Measurements from ENCODE around the gene UQCRH.

UQCRH gene

GRCh38 chr1:46295306-46295705, 8.2 kb upstream of the UQCRH start:
- no peaks in the 10 kb centered on the region for H3K9me3 ChIP-seq (ENCODE audit: control insufficient read depth, insufficient read depth, low read depth, low read length)
- no peak overlapping the region for H3K4me3 ChIP-seq (ENCODE audit: low read depth, low read length)
- H3K27ac ChIP-seq (ENCODE audit: extremely low read depth, low read depth, low read length) = no peak overlapping the region
- H3K4me1 ChIP-seq (ENCODE audit: control insufficient read depth, insufficient read depth, low read length) = no peaks in the 10 kb centered on the region
- ChIA-PET POLR2A (interaction anchor here (2.2 kb wide), 1 partner anchor 10 kb away, joined by 7 read pairs; no protein-coding TSS in a partner anchor), CTCF (interaction anchor here (1.3 kb wide), 1 partner anchor 53 kb away, joined by 3 read pairs; no protein-coding TSS in a partner anchor)
- TF ChIP-seq SETDB1 (IDR thresholded peaks at IDR 0.05; ENCODE audit: insufficient read length, low read length) = no peak
- no peak for TF ChIP-seq ZNF2 (tag by site-specific recombination; IDR thresholded peaks at IDR 0.05)
- TF ChIP-seq ZNF768 (tag by site-specific recombination; IDR thresholded peaks at IDR 0.05) = no peak
- H3K36me3 ChIP-seq (ENCODE audit: control insufficient read depth in 2 of 2, insufficient read depth in 1 of 2, low read length in 2 of 2) = peaks cover 30 to 74% of the 10 kb centered on the region in 2 experiments

GRCh38 chr1:46298387-46298786, 5.1 kb upstream of the UQCRH start:
- Histone ChIP-seq H3K9me3 (ENCODE audit: control insufficient read depth, insufficient read depth, low read depth, low read length) (no peaks in the 10 kb centered on the region), H3K4me3 (ENCODE audit: low read depth, low read length) (no peak overlapping the region), H3K36me3 (ENCODE audit: control insufficient read depth in 2 of 2, insufficient read depth in 1 of 2, low read length in 2 of 2) (peaks cover 26 to 56% of the 10 kb centered on the region in 2 experiments), H3K4me1 (ENCODE audit: control insufficient read depth, insufficient read depth, low read length) (no peaks in the 10 kb centered on the region), H3K27ac (ENCODE audit: extremely low read depth, low read depth, low read length) (no peak overlapping the region)
- CTCF ChIA-PET = no interaction called here
- POLR2A ChIA-PET = interaction anchor here (0.6 to 2.9 kb wide), 5 partner anchors 12 to 1485 kb away, joined by 3 to 10 read pairs (median 7); partner anchors contain the start of gene RAD54L
- no peak for TF ChIP-seq ZNF645 (tag by site-specific recombination; IDR thresholded peaks at IDR 0.05)
- TF ChIP-seq ZNF202 (tag by site-specific recombination; IDR thresholded peaks at IDR 0.05; ENCODE audit: borderline replicate concordance) = no peak
- TF ChIP-seq ZSCAN5A (tag by site-specific recombination; IDR thresholded peaks at IDR 0.05) = no peak
- TF ChIP-seq BCL6B (tag by site-specific recombination; IDR thresholded peaks at IDR 0.05) = no peak
- no peak for TF ChIP-seq ZSCAN30 (tag by site-specific recombination; IDR thresholded peaks at IDR 0.05)
- peak; percentile 53 for TF ChIP-seq ZNF366 (tag by site-specific recombination; conservative IDR thresholded peaks at IDR 0.05)
- no peak for TF ChIP-seq ZNF792 (tag by site-specific recombination; IDR thresholded peaks at IDR 0.05)
- TF ChIP-seq KLF17 (tag by site-specific recombination; IDR thresholded peaks at IDR 0.05) = no peak
- no peak for TF ChIP-seq SCRT1 (tag by site-specific recombination; IDR thresholded peaks at IDR 0.05; ENCODE audit: borderline replicate concordance)
- no peak for TF ChIP-seq ZNF426 (tag by site-specific recombination; IDR thresholded peaks at IDR 0.05)
- TF ChIP-seq ZNF302 (tag by site-specific recombination; IDR thresholded peaks at IDR 0.05; ENCODE audit: low read depth) = no peak
- no peak for TF ChIP-seq ZNF24 (tag by site-specific recombination; IDR thresholded peaks at IDR 0.05)
- no peak for TF ChIP-seq ZBTB6 (tag by site-specific recombination; IDR thresholded peaks at IDR 0.05)
- TF ChIP-seq ZNF544 (tag by site-specific recombination; IDR thresholded peaks at IDR 0.05) = no peak
- TF ChIP-seq ZNF404 (tag by site-specific recombination; IDR thresholded peaks at IDR 0.05) = no peak
- peak; percentile 27; the same call in 1 of the 2 replicates for TF ChIP-seq FEZF1 (tag by site-specific recombination; IDR thresholded peaks at IDR 0.05)
- TF ChIP-seq TRIM28 (IDR thresholded peaks at IDR 0.05; ENCODE audit: borderline replicate concordance, low read length) = 0 out of 2 replicates have a peak, but pooled peaks have one; percentile 28
- TF ChIP-seq SP2 (tag by site-specific recombination; IDR thresholded peaks at IDR 0.05) = no peak
- no peak for TF ChIP-seq ZNF521 (tag by site-specific recombination; IDR thresholded peaks at IDR 0.05)
- no peak for TF ChIP-seq ZNF416 (tag by site-specific recombination; IDR thresholded peaks at IDR 0.05)
- peak; percentile 46; the same call in 1 of the 2 replicates for TF ChIP-seq ZXDB (tag by site-specific recombination; IDR thresholded peaks at IDR 0.05)
- no peak for TF ChIP-seq REST (tag by site-specific recombination; IDR thresholded peaks at IDR 0.05)
- no peak for TF ChIP-seq MZF1 (tag by site-specific recombination; IDR thresholded peaks at IDR 0.05; ENCODE audit: borderline replicate concordance)
